ENCODE results near the gene TEN1.

TEN1 gene

GRCh38 chr17:76017481-76018339 is 38.7 kb downstream of the TEN1 start:
- Histone ChIP-seq H3K27ac (ENCODE audit: low read length) (no peak overlapping the region), H2AFZ (ENCODE audit: low read length) (no peak overlapping the region), H3K4me2 (ENCODE audit: low read depth, low read length) (no peak overlapping the region), H4K20me1 (ENCODE audit: insufficient read depth, low read length) (no peaks in the 10 kb centered on the region), H3K27me3 (replicated peaks; ENCODE audit: insufficient read depth, low read length) (peaks cover 8% of the 10 kb centered on the region; the same call in 1 of the 2 replicates), H3F3A (ENCODE audit: insufficient read depth, low read length) (no peaks in the 10 kb centered on the region), H3K9ac (ENCODE audit: low read length) (no peak overlapping the region), H3K4me1 (ENCODE audit: low read length) (peaks cover 5% of the 10 kb centered on the region; the same call in 1 of the 2 replicates), H3K36me3 (replicated peaks; ENCODE audit: insufficient read depth, low read length) (no peaks in the 10 kb centered on the region), H3K4me3 (ENCODE audit: low read length) (no peak overlapping the region), H3K9me3 (replicated peaks; ENCODE audit: insufficient read depth, low read length) (no peaks in the 10 kb centered on the region), H3K9me2 (replicated peaks; ENCODE audit: insufficient read depth, low read length) (no peaks in the 10 kb centered on the region), H3K79me2 (ENCODE audit: low read length) (no peaks in the 10 kb centered on the region)
- no peak for DNase-seq
- TF ChIP-seq CTCF (IDR thresholded peaks at IDR 0.05; ENCODE audit: low read length) (no peak), EZH2 (optimal IDR thresholded peaks at IDR 0.05; ENCODE audit: low read depth, low read length) (no peak), EZH2phosphoT487 (IDR thresholded peaks at IDR 0.05; ENCODE audit: low read length) (no peak)

- Histone ChIP-seq H4K20me1 (ENCODE audit: insufficient read depth, low read length) (no peaks in the 10 kb centered on the region), H3K4me3 (ENCODE audit: low read length) (no peak overlapping the region), H3K36me3 (replicated peaks; ENCODE audit: insufficient read depth, low read length) (no peaks in the 10 kb centered on the region), H3K27me3 (replicated peaks; ENCODE audit: insufficient read depth, low read length) (peaks cover 14% of the 10 kb centered on the region; the same call in 1 of the 2 replicates), H3K4me2 (ENCODE audit: low read depth, low read length) (no peak overlapping the region), H3F3A (ENCODE audit: insufficient read depth, low read length) (no peaks in the 10 kb centered on the region), H3K9ac (ENCODE audit: low read length) (no peak overlapping the region), H3K9me2 (replicated peaks; ENCODE audit: insufficient read depth, low read length) (no peaks in the 10 kb centered on the region), H3K79me2 (ENCODE audit: low read length) (no peaks in the 10 kb centered on the region), H3K27ac (ENCODE audit: low read length) (no peak overlapping the region), H3K4me1 (ENCODE audit: low read length) (peaks cover 5% of the 10 kb centered on the region; the same call in 1 of the 2 replicates), H2AFZ (ENCODE audit: low read length) (no peak overlapping the region), H3K9me3 (replicated peaks; ENCODE audit: insufficient read depth, low read length) (no peaks in the 10 kb centered on the region)
- no peak for TF ChIP-seq CTCF (IDR thresholded peaks at IDR 0.05; ENCODE audit: low read length)
- no peak for DNase-seq
Measured at GRCh38 chr17:76018340-76018680, 39.3 kb downstream of the TEN1 start.

GRCh38 chr17:76018801-76019200 is 39.8 kb downstream of the TEN1 start:
- H3K4me2 ChIP-seq (ENCODE audit: low read depth, low read length) = no peak overlapping the region
- DNase-seq = no peak
- H3K9ac ChIP-seq (ENCODE audit: low read length) = no peak overlapping the region
- peaks cover 5% of the 10 kb centered on the region; the same call in 1 of the 2 replicates for H3K4me1 ChIP-seq (ENCODE audit: low read length)
- no peaks in the 10 kb centered on the region for H4K20me1 ChIP-seq (ENCODE audit: insufficient read depth, low read length)
- H3K36me3 ChIP-seq (replicated peaks; ENCODE audit: insufficient read depth, low read length) = no peaks in the 10 kb centered on the region
- no peaks in the 10 kb centered on the region for H3F3A ChIP-seq (ENCODE audit: insufficient read depth, low read length)
- H2AFZ ChIP-seq (ENCODE audit: low read length) = no peak overlapping the region
- H3K27ac ChIP-seq (ENCODE audit: low read length) = no peak overlapping the region
- no peaks in the 10 kb centered on the region for H3K9me3 ChIP-seq (replicated peaks; ENCODE audit: insufficient read depth, low read length)
- no peak overlapping the region for H3K4me3 ChIP-seq (ENCODE audit: low read length)
- peaks cover 15% of the 10 kb centered on the region; the same call in 1 of the 2 replicates for H3K27me3 ChIP-seq (replicated peaks; ENCODE audit: insufficient read depth, low read length)
- H3K79me2 ChIP-seq (ENCODE audit: low read length) = no peaks in the 10 kb centered on the region
- H3K9me2 ChIP-seq (replicated peaks; ENCODE audit: insufficient read depth, low read length) = no peaks in the 10 kb centered on the region
- TF ChIP-seq EZH2phosphoT487 (IDR thresholded peaks at IDR 0.05; ENCODE audit: low read length) (no peak), EZH2 (optimal IDR thresholded peaks at IDR 0.05; ENCODE audit: low read depth, low read length) (no peak), CTCF (IDR thresholded peaks at IDR 0.05; ENCODE audit: low read length) (no peak)

Measured in MM.1S (cell line).